NCI-H146 treated with DMSO at 0.1 percent for 48 hours (cell line): Measurements from ENCODE around the gene ROPN1B.
A peak's percentile ranks its signal among the peaks of the same experiment; 100 is the strongest.
"Not testable (repeated sequence)": the region's sequence is repeated elsewhere in the genome, so short reads cannot be mapped to it uniquely, and the experiment has no call there.

ENCODE experiments used
- DNase-seq: peaks from one replicate; lab custom pipeline; 2025; ENCODE audit not compliant: unreplicated experiment; lab: John Stamatoyannopoulos, UW

ROPN1B gene

GRCh38 chr3:125968701-125969592, at the start of gene ROPN1B:
Gene ROPN1B (plus strand): TSS chr3:125969178. CDS start chr3:125972055, 2,877 bp downstream.
- not testable (repeated sequence) for DNase-seq

- not testable (repeated sequence) for DNase-seq
These were observed 48.8 kb upstream of the ROPN1B start for GRCh38 chr3:125920191-125920590.

GRCh38 chr3:125920751-125921279, 48.2 kb upstream of the ROPN1B start:
- not testable (repeated sequence) for DNase-seq

GRCh38 chr3:125921712-125922111, 47.3 kb upstream of the ROPN1B start:
- peak; percentile 11 for DNase-seq

- not testable (repeated sequence) for DNase-seq
These were observed 45.5 kb upstream of the ROPN1B start for GRCh38 chr3:125923324-125924115.

GRCh38 chr3:125924276-125924675, 44.7 kb upstream of the ROPN1B start:
- not testable (repeated sequence) for DNase-seq

GRCh38 chr3:125925727-125926126, 43.3 kb upstream of the ROPN1B start:
- DNase-seq = not testable (repeated sequence)

GRCh38 chr3:125928771-125929545, 40.0 kb upstream of the ROPN1B start:
- DNase-seq = peak; percentile 86

GRCh38 chr3:125929765-125930164, 39.2 kb upstream of the ROPN1B start:
- DNase-seq = not testable (repeated sequence)

GRCh38 chr3:125931355-125931880, 37.6 kb upstream of the ROPN1B start:
- DNase-seq = not testable (repeated sequence)

- DNase-seq = not testable (repeated sequence)
These were observed 35.4 kb upstream of the ROPN1B start for GRCh38 chr3:125933397-125934173.

GRCh38 chr3:125935252-125935874, 33.6 kb upstream of the ROPN1B start:
- peak; percentile 81 for DNase-seq

GRCh38 chr3:125936210-125936815, 32.7 kb upstream of the ROPN1B start:
- DNase-seq = not testable (repeated sequence)

GRCh38 chr3:125936891-125937290, 32.1 kb upstream of the ROPN1B start:
- DNase-seq = not testable (repeated sequence)

GRCh38 chr3:125947806-125948205, 21.2 kb upstream of the ROPN1B start:
- DNase-seq = not testable (repeated sequence)

- DNase-seq = not testable (repeated sequence)
These were observed 20.1 kb upstream of the ROPN1B start for GRCh38 chr3:125948901-125949300.

- not testable (repeated sequence) for DNase-seq
These were observed 17.8 kb upstream of the ROPN1B start for GRCh38 chr3:125951176-125951575.

- DNase-seq = not testable (repeated sequence)
These were observed 12.0 kb upstream of the ROPN1B start for GRCh38 chr3:125957020-125957419.
